Osteocyte (in vitro differentiated cells): Measurements from ENCODE around the gene FAM24B. TPM values are rescaled to one million over a fixed set of nuclear protein-coding genes. Genes with fewer than 3 reads are reported as not detected.

Source experiments
- DNase-seq: peaks from one replicate; pipeline ENCODE4 v3.0.0; 2021; ENCODE audit warnings: mixed read lengths; ENCODE audit not compliant: unreplicated experiment; ENCODE audit errors: extremely low spot score
- H3K27ac Mint-ChIP-seq: one replicate; pipeline ENCODE4 v1.8.0; 2021; ENCODE audit warnings: mild to moderate bottlenecking, mixed read lengths; ENCODE audit not compliant: unreplicated experiment
- H3K27me3 Mint-ChIP-seq: one replicate; pipeline ENCODE4 v1.8.0; 2021; ENCODE audit warnings: mixed read lengths; ENCODE audit not compliant: unreplicated experiment
- H3K36me3 Mint-ChIP-seq: one replicate; pipeline ENCODE4 v1.8.0; 2021; ENCODE audit warnings: mixed read lengths; ENCODE audit not compliant: unreplicated experiment
- H3K4me1 Mint-ChIP-seq: one replicate; pipeline ENCODE4 v1.8.0; 2021; ENCODE audit warnings: mixed read lengths; ENCODE audit not compliant: unreplicated experiment
- H3K4me3 Mint-ChIP-seq: one replicate; pipeline ENCODE4 v1.8.0; 2021; ENCODE audit warnings: mild to moderate bottlenecking, moderate library complexity, mixed read lengths; ENCODE audit not compliant: unreplicated experiment
- H3K9me3 Mint-ChIP-seq: one replicate; pipeline ENCODE4 v1.8.0; 2021; ENCODE audit warnings: mixed read lengths; ENCODE audit not compliant: unreplicated experiment
- CTCF ChIP-seq: fragments of 200-600 bp; sonication (generic); IDR thresholded peaks from 2 replicates; pipeline ENCODE4 v1.5.0; 2021; ENCODE audit warnings: antibody characterized with exemption, mild to moderate bottlenecking, moderate library complexity
- total RNA-seq: library from RNA; stranded (reverse); gene quantifications from 2 replicates; pipeline ENCODE4 v1.2.1, GENCODE V29; 2021

The FAM24B gene
- total RNA-seq, 1 donor from 2014 or later: 0.70 TPM

GRCh38 chr10:122845783-122846332 lies 33.5 kb downstream of the FAM24B start, which contains the start of gene CUZD1:
Gene CUZD1 (minus strand): TSS chr10:122845857. CDS start chr10:122845843, 14 bp downstream.
- DNase-seq: no peak
- H3K9me3 Mint-ChIP-seq: peaks cover 5% of the 10 kb centered on the region
- H3K27ac Mint-ChIP-seq: no peak within 1 kb of the TSS
- peaks cover 24% of the 10 kb centered on the region for H3K4me1 Mint-ChIP-seq
- no peak for TF ChIP-seq CTCF
- H3K27me3 Mint-ChIP-seq: no peaks in the 10 kb centered on the region
- no peaks in the 10 kb centered on the region for H3K36me3 Mint-ChIP-seq
- H3K4me3 Mint-ChIP-seq: no peak within 1 kb of the TSS

- DNase-seq: no peak
- no peak for TF ChIP-seq CTCF
- H3K36me3 Mint-ChIP-seq: no peaks in the 10 kb centered on the region
- peaks cover 5% of the 10 kb centered on the region for H3K9me3 Mint-ChIP-seq
- no peak overlapping the region for H3K4me3 Mint-ChIP-seq
- peaks cover 10% of the 10 kb centered on the region for H3K4me1 Mint-ChIP-seq
- H3K27ac Mint-ChIP-seq: no peak overlapping the region
- peaks cover 6% of the 10 kb centered on the region for H3K27me3 Mint-ChIP-seq
Measured at GRCh38 chr10:122844146-122844545, 35.2 kb downstream of the FAM24B start.

- no peak for TF ChIP-seq CTCF
- H3K27ac Mint-ChIP-seq: no peak overlapping the region
- H3K27me3 Mint-ChIP-seq: peaks cover 18% of the 10 kb centered on the region
- no peak for DNase-seq
- H3K4me3 Mint-ChIP-seq: no peak overlapping the region
- H3K4me1 Mint-ChIP-seq: no peaks in the 10 kb centered on the region
- peaks cover 5% of the 10 kb centered on the region for H3K9me3 Mint-ChIP-seq
- H3K36me3 Mint-ChIP-seq: no peaks in the 10 kb centered on the region
Measured at GRCh38 chr10:122841569-122841968, 37.8 kb downstream of the FAM24B start.

GRCh38 chr10:122839505-122839904 lies 39.9 kb downstream of the FAM24B start:
- Mint-ChIP-seq H3K4me3 (no peak overlapping the region), H3K27me3 (peaks cover 27% of the 10 kb centered on the region), H3K36me3 (no peaks in the 10 kb centered on the region), H3K9me3 (peaks cover 5% of the 10 kb centered on the region), H3K4me1 (no peaks in the 10 kb centered on the region), H3K27ac (no peak overlapping the region)
- no peak for TF ChIP-seq CTCF
- no peak for DNase-seq

- Mint-ChIP-seq H3K27ac (no peak overlapping the region), H3K36me3 (no peaks in the 10 kb centered on the region), H3K9me3 (peaks cover 5% of the 10 kb centered on the region), H3K4me3 (no peak overlapping the region), H3K27me3 (peaks cover 28% of the 10 kb centered on the region), H3K4me1 (no peaks in the 10 kb centered on the region)
- no peak for TF ChIP-seq CTCF
- no peak for DNase-seq
Measured at GRCh38 chr10:122838880-122839279, 40.5 kb downstream of the FAM24B start.
